K562 (cell line): ENCODE data around the gene CD99L2. TPM values are rescaled to one million over a fixed set of nuclear protein-coding genes. Genes with fewer than 3 reads are reported as not detected.
A peak's percentile ranks its signal among the peaks of the same experiment; 100 is the strongest.

Experiments
- AFF4 ChIP-seq: sonication (generic); formaldehyde crosslinking; IDR thresholded peaks from 2 replicates; pipeline ENCODE4 v1.8.0; 2023; ENCODE audit warnings: mild to moderate bottlenecking, missing genetic modification reagents
- ATF7 ChIP-seq: fragments of 450-650 bp; IDR thresholded peaks from 2 replicates; pipeline ENCODE4 v1.7.1; 2014; ENCODE audit warnings: mild to moderate bottlenecking, moderate library complexity
- CXXC5 ChIP-seq: fragments of 250-450 bp; sonication (Bioruptor Pico); IDR thresholded peaks from 2 replicates; pipeline ENCODE4 v1.8.0; 2022; ENCODE audit warnings: inconsistent platforms, mild to moderate bottlenecking, moderate library complexity
- EP400 ChIP-seq: fragments of 450-650 bp; IDR thresholded peaks from 2 replicates; pipeline ENCODE4 v1.6.1; 2017; ENCODE audit warnings: antibody characterized with exemption, mild to moderate bottlenecking, moderate library complexity
- FOXJ2 ChIP-seq: fragments of 200-800 bp; sonication (Bioruptor generic); IDR thresholded peaks from 2 replicates; pipeline ENCODE4 v1.6.1; 2016; ENCODE audit warnings: missing genetic modification characterization, missing compliant biosample characterization
- GTF2A2 ChIP-seq: IDR thresholded peaks from 2 replicates; pipeline ENCODE4 v1.6.1; 2016; ENCODE audit warnings: mild to moderate bottlenecking, missing genetic modification characterization, missing compliant biosample characterization
- HNRNPH1 ChIP-seq: fragments of 200-400 bp; formaldehyde crosslinking; optimal IDR thresholded peaks from 2 replicates; pipeline ENCODE3; 2017; ENCODE audit warnings: low read depth, mild to moderate bottlenecking, low read length, moderate library complexity
- KDM4B ChIP-seq, 2 experiments: fragments of 450-650 bp in 1 of 2; sonication (generic) in 1 of 2; IDR thresholded peaks; 2 replicates each; pipeline ENCODE4 v1.6.1; 2016 to 2017; ENCODE audit warnings: borderline replicate concordance in 2 of 2, antibody characterized with exemption in 1 of 2, low read depth in 1 of 2, mild to moderate bottlenecking in 1 of 2
- MCM3 ChIP-seq: fragments of 450-650 bp; IDR thresholded peaks from 2 replicates; pipeline ENCODE4 v1.6.1; 2016
- MEIS2 ChIP-seq: fragments of 450-650 bp; IDR thresholded peaks from 2 replicates; pipeline ENCODE4 v1.6.1; 2014; ENCODE audit warnings: mild to moderate bottlenecking; ENCODE audit not compliant: partially characterized antibody
- MTF1 ChIP-seq: fragments of 250-450 bp; sonication (Bioruptor Pico); IDR thresholded peaks from 2 replicates; pipeline ENCODE4 v1.9.0; 2021; ENCODE audit warnings: moderate library complexity, mild to moderate bottlenecking, inconsistent platforms, borderline replicate concordance
- NFXL1 ChIP-seq: fragments of 450-650 bp; formaldehyde crosslinking; IDR thresholded peaks from 2 replicates; pipeline ENCODE4 v1.4.0; 2021; ENCODE audit warnings: mild to moderate bottlenecking
- PML ChIP-seq: IDR thresholded peaks from 2 replicates; pipeline ENCODE4 v1.6.1; 2012; ENCODE audit warnings: low read length, inconsistent platforms
- POU5F1 ChIP-seq: fragments of 150-350 bp; IDR thresholded peaks from 2 replicates; pipeline ENCODE4 v1.6.1; 2014; ENCODE audit warnings: borderline replicate concordance, low read length, low read depth, mild to moderate bottlenecking; ENCODE audit not compliant: partially characterized antibody
- RBFOX2 ChIP-seq: fragments of 200-400 bp; formaldehyde crosslinking; IDR thresholded peaks from 2 replicates; pipeline ENCODE4 v1.6.1; 2017; ENCODE audit warnings: low read depth, mild to moderate bottlenecking, low read length, moderate library complexity
- RFX7 ChIP-seq: fragments of 250-450 bp; sonication (Bioruptor Pico); IDR thresholded peaks from 2 replicates; pipeline ENCODE4 v1.5.1; 2021; ENCODE audit warnings: mild to moderate bottlenecking
- RUNX1 ChIP-seq: sonication (generic); IDR thresholded peaks from 2 replicates; pipeline ENCODE4 v1.6.1; 2016; ENCODE audit warnings: antibody characterized with exemption, low read depth
- SLC30A9 ChIP-seq: fragments of 250-450 bp; sonication (Bioruptor Pico); IDR thresholded peaks from 2 replicates; pipeline ENCODE4 v1.8.0; 2022; ENCODE audit warnings: mild to moderate bottlenecking, moderate library complexity
- SP1 ChIP-seq: sonication (generic); formaldehyde crosslinking; IDR thresholded peaks from 2 replicates; pipeline ENCODE4 v1.8.1; 2022; ENCODE audit warnings: mild to moderate bottlenecking, missing genetic modification reagents
- TAF9B ChIP-seq: fragments of 450-650 bp; IDR thresholded peaks from 2 replicates; pipeline ENCODE4 v1.6.1; 2018; ENCODE audit warnings: mild to moderate bottlenecking; ENCODE audit not compliant: partially characterized antibody
- TSC22D4 ChIP-seq: fragments of 450-650 bp; IDR thresholded peaks from 2 replicates; pipeline ENCODE4 v1.6.1; 2016; ENCODE audit warnings: missing genetic modification characterization, missing biosample characterization, control low read depth
- ZKSCAN8 ChIP-seq: fragments of 200-800 bp; sonication (Bioruptor generic); IDR thresholded peaks from 2 replicates; pipeline ENCODE4 v1.6.1; 2016; ENCODE audit warnings: missing genetic modification characterization, missing compliant biosample characterization
- ZNF324 ChIP-seq: fragments of 250-450 bp; sonication (Bioruptor Pico); IDR thresholded peaks from 2 replicates; pipeline ENCODE4 v1.4.0; 2020; ENCODE audit warnings: mild to moderate bottlenecking
- ZNF644 ChIP-seq: fragments of 200-800 bp; sonication (Bioruptor generic); IDR thresholded peaks from 2 replicates; pipeline ENCODE4 v1.6.1; 2016; ENCODE audit warnings: low read depth, missing genetic modification characterization, missing compliant biosample characterization
- polyA plus RNA-seq, 8 experiments: library from polyadenylated mRNA; depleted of rRNA in 4 of 8; stranded (reverse) in 5 of 8; unstranded in 3 of 8; fragments of >200 nt; fragmentation: Nextera tagmentation in 2 of 8; fragmentation: Illumina TruSeq in 1 of 8; extraction: Ambion mirVana in 2 of 8; extraction: Trizol in 1 of 8; gene quantifications; 2 replicates each; pipeline versions ENCODE4 v1.2.1 to v1.2.3, GENCODE V29; 2011 to 2014; ENCODE audit warnings: inconsistent platforms in 1 of 8, missing spikeins in 1 of 8
- total RNA-seq, 7 experiments: library from RNA; depleted of rRNA in 6 of 7; stranded (reverse); fragments of >200 nt in 6 of 7; fragmentation: Illumina TruSeq in 2 of 7; extraction: Trizol in 2 of 7; gene quantifications; 2 replicates each; pipeline versions ENCODE4 v1.2.1 to v1.2.3, GENCODE V29; 2011 to 2021; ENCODE audit warnings: low replicate concordance in 1 of 7

The CD99L2 gene
- total and polyA plus RNA-seq, 9 of the 15 experiments (the other 6 are each of a cell fraction or from before 2014, with no cell fraction given) = 0.76 to 19.0 (median 11.9) TPM

- TF ChIP-seq POU5F1 = no peak
- peak; percentile 48; the same call in 1 of the 2 replicates for TF ChIP-seq ATF7
- TF ChIP-seq HNRNPH1 = no peak
- TF ChIP-seq ZNF644 (tag) = no peak
- no peak for TF ChIP-seq KDM4B (IDR thresholded peaks at IDR 0.05; ENCODE audit: borderline replicate concordance in 2 of 2, low read depth in 1 of 2)
- TF ChIP-seq MCM3 = no peak
- TF ChIP-seq PML = no peak
- TF ChIP-seq ZKSCAN8 (CRISPR knock-in tag) = no peak
- TF ChIP-seq MEIS2 = peak; percentile 69
- TF ChIP-seq ZNF324 (CRISPR knock-in tag) = no peak
- no peak for TF ChIP-seq MTF1 (CRISPR knock-in tag)
- TF ChIP-seq FOXJ2 (tag) = no peak
- TF ChIP-seq GTF2A2 = no peak
- 0 out of 2 replicates have a peak, but pooled peaks have one; percentile 21 for TF ChIP-seq RBFOX2
- no peak for TF ChIP-seq SP1 (CRISPR knock-in tag)
- TF ChIP-seq TSC22D4 = no peak
- TF ChIP-seq RUNX1 = no peak
- TF ChIP-seq AFF4 (CRISPR knock-in tag) = no peak
- TF ChIP-seq CXXC5 = 0 out of 2 replicates have a peak, but pooled peaks have one; percentile 24
- no peak for TF ChIP-seq RFX7
- no peak for TF ChIP-seq TAF9B
- no peak for TF ChIP-seq NFXL1 (CRISPR knock-in tag)
- no peak for TF ChIP-seq SLC30A9 (CRISPR knock-in tag)
- TF ChIP-seq EP400 = no peak
Measured at GRCh38 chrX:150933945-150934350, 35.5 kb upstream of the CD99L2 start (continued).
